Measurements from ENCODE around the gene PPIL1.

PPIL1 gene

GRCh38 chr6:36825994-36826393 lies 48.6 kb downstream of the PPIL1 start:
- Histone ChIP-seq H3K36me3 (ENCODE audit: control insufficient read depth, insufficient read depth, low read length) (no peaks in the 10 kb centered on the region), H3K9me3 (ENCODE audit: control insufficient read depth, insufficient read depth, low read length) (no peaks in the 10 kb centered on the region), H3K9ac (ENCODE audit: low read depth, low read length) (no peak overlapping the region), H3K4me1 (ENCODE audit: control insufficient read depth, insufficient read depth, low read length) (peaks cover 7% of the 10 kb centered on the region), H3K4me3 (ENCODE audit: low read depth, low read length) (no peak overlapping the region), H3K27me3 (ENCODE audit: control insufficient read depth, insufficient read depth, low read length) (peaks cover 2% of the 10 kb centered on the region)

- Histone ChIP-seq H3K27me3 (ENCODE audit: control insufficient read depth, insufficient read depth, low read length) (peaks cover 2% of the 10 kb centered on the region), H3K4me3 (ENCODE audit: low read depth, low read length) (no peak overlapping the region), H3K4me1 (ENCODE audit: control insufficient read depth, insufficient read depth, low read length) (peaks cover 7% of the 10 kb centered on the region), H3K9ac (ENCODE audit: low read depth, low read length) (no peak overlapping the region), H3K36me3 (ENCODE audit: control insufficient read depth, insufficient read depth, low read length) (no peaks in the 10 kb centered on the region), H3K9me3 (ENCODE audit: control insufficient read depth, insufficient read depth, low read length) (no peaks in the 10 kb centered on the region)
Measured at GRCh38 chr6:36825452-36825851, 49.2 kb downstream of the PPIL1 start.

- Histone ChIP-seq H3K4me3 (ENCODE audit: low read depth, low read length) (no peak overlapping the region), H3K4me1 (ENCODE audit: control insufficient read depth, insufficient read depth, low read length) (peaks cover 7% of the 10 kb centered on the region), H3K9ac (ENCODE audit: low read depth, low read length) (no peak overlapping the region), H3K9me3 (ENCODE audit: control insufficient read depth, insufficient read depth, low read length) (no peaks in the 10 kb centered on the region), H3K27me3 (ENCODE audit: control insufficient read depth, insufficient read depth, low read length) (peaks cover 2% of the 10 kb centered on the region), H3K36me3 (ENCODE audit: control insufficient read depth, insufficient read depth, low read length) (no peaks in the 10 kb centered on the region)
Measured at GRCh38 chr6:36824253-36824652, 50.4 kb downstream of the PPIL1 start.

- Histone ChIP-seq H3K27me3 (ENCODE audit: control insufficient read depth, insufficient read depth, low read length) (peaks cover 2% of the 10 kb centered on the region), H3K4me3 (ENCODE audit: low read depth, low read length) (no peak overlapping the region), H3K9ac (ENCODE audit: low read depth, low read length) (no peak overlapping the region), H3K4me1 (ENCODE audit: control insufficient read depth, insufficient read depth, low read length) (peaks cover 7% of the 10 kb centered on the region), H3K36me3 (ENCODE audit: control insufficient read depth, insufficient read depth, low read length) (no peaks in the 10 kb centered on the region), H3K9me3 (ENCODE audit: control insufficient read depth, insufficient read depth, low read length) (no peaks in the 10 kb centered on the region)
Measured at GRCh38 chr6:36823421-36824096, 51.0 kb downstream of the PPIL1 start.

- Histone ChIP-seq H3K9me3 (ENCODE audit: control insufficient read depth, insufficient read depth, low read length) (no peaks in the 10 kb centered on the region), H3K4me3 (ENCODE audit: low read depth, low read length) (no peak overlapping the region), H3K36me3 (ENCODE audit: control insufficient read depth, insufficient read depth, low read length) (no peaks in the 10 kb centered on the region), H3K4me1 (ENCODE audit: control insufficient read depth, insufficient read depth, low read length) (peaks cover 9% of the 10 kb centered on the region), H3K27me3 (ENCODE audit: control insufficient read depth, insufficient read depth, low read length) (peaks cover 5% of the 10 kb centered on the region), H3K9ac (ENCODE audit: low read depth, low read length) (no peak overlapping the region)
Measured at GRCh38 chr6:36822506-36823269, 51.9 kb downstream of the PPIL1 start.

- Histone ChIP-seq H3K9ac (ENCODE audit: low read depth, low read length) (no peak overlapping the region), H3K4me1 (ENCODE audit: control insufficient read depth, insufficient read depth, low read length) (peaks cover 9% of the 10 kb centered on the region), H3K27me3 (ENCODE audit: control insufficient read depth, insufficient read depth, low read length) (peaks cover 5% of the 10 kb centered on the region), H3K36me3 (ENCODE audit: control insufficient read depth, insufficient read depth, low read length) (no peaks in the 10 kb centered on the region), H3K4me3 (ENCODE audit: low read depth, low read length) (no peak overlapping the region), H3K9me3 (ENCODE audit: control insufficient read depth, insufficient read depth, low read length) (no peaks in the 10 kb centered on the region)
Measured at GRCh38 chr6:36821581-36822335, 52.8 kb downstream of the PPIL1 start.

GRCh38 chr6:36820700-36821580 lies 53.7 kb downstream of the PPIL1 start:
- Histone ChIP-seq H3K9ac (ENCODE audit: low read depth, low read length) (no peak overlapping the region), H3K36me3 (ENCODE audit: control insufficient read depth, insufficient read depth, low read length) (no peaks in the 10 kb centered on the region), H3K4me3 (ENCODE audit: low read depth, low read length) (no peak overlapping the region), H3K4me1 (ENCODE audit: control insufficient read depth, insufficient read depth, low read length) (peaks cover 9% of the 10 kb centered on the region), H3K27me3 (ENCODE audit: control insufficient read depth, insufficient read depth, low read length) (peaks cover 5% of the 10 kb centered on the region), H3K9me3 (ENCODE audit: control insufficient read depth, insufficient read depth, low read length) (no peaks in the 10 kb centered on the region)

- Histone ChIP-seq H3K4me1 (ENCODE audit: control insufficient read depth, insufficient read depth, low read length) (peaks cover 9% of the 10 kb centered on the region), H3K36me3 (ENCODE audit: control insufficient read depth, insufficient read depth, low read length) (no peaks in the 10 kb centered on the region), H3K9me3 (ENCODE audit: control insufficient read depth, insufficient read depth, low read length) (no peaks in the 10 kb centered on the region), H3K4me3 (ENCODE audit: low read depth, low read length) (no peak overlapping the region), H3K27me3 (ENCODE audit: control insufficient read depth, insufficient read depth, low read length) (peaks cover 5% of the 10 kb centered on the region), H3K9ac (ENCODE audit: low read depth, low read length) (no peak overlapping the region)
Measured at GRCh38 chr6:36818756-36819155, 55.8 kb downstream of the PPIL1 start.

- Histone ChIP-seq H3K36me3 (ENCODE audit: control insufficient read depth, insufficient read depth, low read length) (no peaks in the 10 kb centered on the region), H3K9me3 (ENCODE audit: control insufficient read depth, insufficient read depth, low read length) (no peaks in the 10 kb centered on the region), H3K4me1 (ENCODE audit: control insufficient read depth, insufficient read depth, low read length) (peaks cover 9% of the 10 kb centered on the region), H3K27me3 (ENCODE audit: control insufficient read depth, insufficient read depth, low read length) (peaks cover 5% of the 10 kb centered on the region), H3K9ac (ENCODE audit: low read depth, low read length) (no peak overlapping the region), H3K4me3 (ENCODE audit: low read depth, low read length) (no peak overlapping the region)
Measured at GRCh38 chr6:36817847-36818246, 56.8 kb downstream of the PPIL1 start.

GRCh38 chr6:36817176-36817817 lies 57.3 kb downstream of the PPIL1 start:
- Histone ChIP-seq H3K4me3 (ENCODE audit: low read depth, low read length) (no peak overlapping the region), H3K36me3 (ENCODE audit: control insufficient read depth, insufficient read depth, low read length) (no peaks in the 10 kb centered on the region), H3K4me1 (ENCODE audit: control insufficient read depth, insufficient read depth, low read length) (peaks cover 9% of the 10 kb centered on the region), H3K9me3 (ENCODE audit: control insufficient read depth, insufficient read depth, low read length) (no peaks in the 10 kb centered on the region), H3K9ac (ENCODE audit: low read depth, low read length) (no peak overlapping the region), H3K27me3 (ENCODE audit: control insufficient read depth, insufficient read depth, low read length) (peaks cover 5% of the 10 kb centered on the region)

Measured in iPS-15b (cell line).